Peyer's patch (tissue), 4 donors: Measurements from ENCODE around the gene ARHGAP15.

Source experiments
- POLR2A ChIP-seq, 2 donors: fragments of 450-650 bp; IDR thresholded peaks; one replicate each; pipeline ENCODE4 v1.5.1; 2017; ENCODE audit warnings: antibody characterized with exemption in 2 of 2, mild to moderate bottlenecking in 2 of 2, moderate library complexity in 2 of 2
- TF ChIP-seq, protein P1 (sequence below), 6 experiments: fragments of 450-650 bp in 4 of 6; fragments of 200-600 bp in 2 of 6; sonication (generic) in 1 of 6; IDR thresholded peaks; one replicate each; pipeline ENCODE4 v1.5.1; 2017 to 2019; ENCODE audit warnings: antibody characterized with exemption in 6 of 6, mild to moderate bottlenecking in 3 of 6, moderate library complexity in 1 of 6

DNA sequence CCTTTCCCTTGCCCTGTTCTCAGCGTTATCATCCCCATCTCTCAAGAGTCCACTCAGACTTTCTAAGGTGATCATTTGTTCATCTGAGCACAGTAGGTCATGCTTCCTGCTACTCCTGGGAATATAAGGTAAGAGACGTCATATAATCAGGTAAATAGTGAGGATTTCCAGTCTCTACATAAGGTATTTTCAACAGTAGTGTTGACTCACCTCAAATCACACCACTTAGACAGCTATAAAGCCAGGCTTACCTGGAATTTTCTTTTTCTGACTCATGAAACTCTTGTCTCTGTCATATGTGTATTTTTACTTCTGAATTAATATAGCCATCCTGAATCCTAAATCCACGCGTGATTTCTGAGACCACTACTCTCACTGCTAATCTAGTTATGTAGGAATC lies 443.2 kb downstream of the ARHGAP15 start:
- TF ChIP-seq, protein P1, sequence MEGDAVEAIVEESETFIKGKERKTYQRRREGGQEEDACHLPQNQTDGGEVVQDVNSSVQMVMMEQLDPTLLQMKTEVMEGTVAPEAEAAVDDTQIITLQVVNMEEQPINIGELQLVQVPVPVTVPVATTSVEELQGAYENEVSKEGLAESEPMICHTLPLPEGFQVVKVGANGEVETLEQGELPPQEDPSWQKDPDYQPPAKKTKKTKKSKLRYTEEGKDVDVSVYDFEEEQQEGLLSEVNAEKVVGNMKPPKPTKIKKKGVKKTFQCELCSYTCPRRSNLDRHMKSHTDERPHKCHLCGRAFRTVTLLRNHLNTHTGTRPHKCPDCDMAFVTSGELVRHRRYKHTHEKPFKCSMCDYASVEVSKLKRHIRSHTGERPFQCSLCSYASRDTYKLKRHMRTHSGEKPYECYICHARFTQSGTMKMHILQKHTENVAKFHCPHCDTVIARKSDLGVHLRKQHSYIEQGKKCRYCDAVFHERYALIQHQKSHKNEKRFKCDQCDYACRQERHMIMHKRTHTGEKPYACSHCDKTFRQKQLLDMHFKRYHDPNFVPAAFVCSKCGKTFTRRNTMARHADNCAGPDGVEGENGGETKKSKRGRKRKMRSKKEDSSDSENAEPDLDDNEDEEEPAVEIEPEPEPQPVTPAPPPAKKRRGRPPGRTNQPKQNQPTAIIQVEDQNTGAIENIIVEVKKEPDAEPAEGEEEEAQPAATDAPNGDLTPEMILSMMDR (IDR thresholded peaks at IDR 0.05), result no peak
- TF ChIP-seq POLR2A (IDR thresholded peaks at IDR 0.05), result no peak
